ENCODE data around the gene ECHS1.

- TF ChIP-seq SIN3A (conservative IDR thresholded peaks at IDR 0.05 in 1 of 2, IDR thresholded peaks at IDR 0.05 in 1 of 2; ENCODE audit: low read depth in 1 of 2, low read length in 2 of 2) (no peak), YY1 (IDR thresholded peaks at IDR 0.05; ENCODE audit: low read depth, low read length) (no peak), POLR2AphosphoS5 (IDR thresholded peaks at IDR 0.05; ENCODE audit: low read depth, low read length) (no peak), SRF (IDR thresholded peaks at IDR 0.05; ENCODE audit: low read depth, low read length) (no peak), MAX (IDR thresholded peaks at IDR 0.05) (no peak), RBBP5 (IDR thresholded peaks at IDR 0.05; ENCODE audit: borderline replicate concordance, low read depth, low read length) (no peak), TAF1 (IDR thresholded peaks at IDR 0.05; ENCODE audit: low read depth, low read length) (no peak)
- TF ChIP-seq, protein P1, sequence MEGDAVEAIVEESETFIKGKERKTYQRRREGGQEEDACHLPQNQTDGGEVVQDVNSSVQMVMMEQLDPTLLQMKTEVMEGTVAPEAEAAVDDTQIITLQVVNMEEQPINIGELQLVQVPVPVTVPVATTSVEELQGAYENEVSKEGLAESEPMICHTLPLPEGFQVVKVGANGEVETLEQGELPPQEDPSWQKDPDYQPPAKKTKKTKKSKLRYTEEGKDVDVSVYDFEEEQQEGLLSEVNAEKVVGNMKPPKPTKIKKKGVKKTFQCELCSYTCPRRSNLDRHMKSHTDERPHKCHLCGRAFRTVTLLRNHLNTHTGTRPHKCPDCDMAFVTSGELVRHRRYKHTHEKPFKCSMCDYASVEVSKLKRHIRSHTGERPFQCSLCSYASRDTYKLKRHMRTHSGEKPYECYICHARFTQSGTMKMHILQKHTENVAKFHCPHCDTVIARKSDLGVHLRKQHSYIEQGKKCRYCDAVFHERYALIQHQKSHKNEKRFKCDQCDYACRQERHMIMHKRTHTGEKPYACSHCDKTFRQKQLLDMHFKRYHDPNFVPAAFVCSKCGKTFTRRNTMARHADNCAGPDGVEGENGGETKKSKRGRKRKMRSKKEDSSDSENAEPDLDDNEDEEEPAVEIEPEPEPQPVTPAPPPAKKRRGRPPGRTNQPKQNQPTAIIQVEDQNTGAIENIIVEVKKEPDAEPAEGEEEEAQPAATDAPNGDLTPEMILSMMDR (IDR thresholded peaks at IDR 0.05; ENCODE audit: control extremely low read depth in 1 of 3, insufficient read depth in 1 of 3, low read depth in 1 of 3, low read length in 3 of 3) = no peak
These were observed 16.0 kb upstream of the ECHS1 start for GRCh38 chr10:133388973-133389818.
